PC-9 (cell line): ENCODE data around the gene PRLR. TPM values are rescaled to one million over a fixed set of nuclear protein-coding genes. Genes with fewer than 3 reads are reported as not detected.
"Not testable (repeated sequence)": the region's sequence is repeated elsewhere in the genome, so short reads cannot be mapped to it uniquely, and the experiment has no call there.

Experiments
- BruUV-seq: library from RNA; stranded (reverse); fragments of 400-500 nt; replicated peaks from 2 replicates; lab custom pipeline; 2021; lab: Mats Ljungman, UMichigan
- CTCF ChIA-PET: fragments of 300-600 bp; sonication (Branson Sonifier 250); formaldehyde crosslinking; loops from one replicate; lab custom pipeline; 2022; ENCODE audit warnings: antibody characterized with exemption; lab: Charles Lee
- POLR2A ChIA-PET: fragments of 300-600 bp; sonication (Branson Sonifier 250); formaldehyde crosslinking; loops from one replicate; lab custom pipeline; 2022; ENCODE audit warnings: antibody characterized with exemption; ENCODE audit not compliant: unreplicated experiment; lab: Charles Lee
- DNase-seq, 2 experiments: peaks; one replicate each; pipeline versions ENCODE4 v3.0.0 to v3.0.0-alpha.2; 2015 to 2022; ENCODE audit warnings: mixed read lengths in 1 of 2
- H2AFZ ChIP-seq: fragments of 200-600 bp; sonication (generic); 2 replicates; pipeline ENCODE4 v1.8.1; 2017; ENCODE audit warnings: antibody characterized with exemption
- H3F3A ChIP-seq: fragments of 200-600 bp; sonication (generic); 2 replicates; pipeline ENCODE4 v1.8.1; 2017; ENCODE audit warnings: antibody characterized with exemption, mild to moderate bottlenecking, low read depth; ENCODE audit not compliant: insufficient read depth
- H3K27ac ChIP-seq: fragments of 200-600 bp; sonication (generic); 2 replicates; pipeline ENCODE4 v1.6.1; 2016; ENCODE audit warnings: mixed run types
- H3K27me3 ChIP-seq: fragments of 200-600 bp; sonication (generic); 2 replicates; pipeline ENCODE4 v1.6.1; 2016; ENCODE audit warnings: low read depth, mixed run types; ENCODE audit not compliant: insufficient read depth
- H3K36me3 ChIP-seq: fragments of 200-600 bp; sonication (generic); 2 replicates; pipeline ENCODE4 v1.6.1; 2016; ENCODE audit warnings: low read depth, mixed run types
- H3K4me1 ChIP-seq: fragments of 200-600 bp; sonication (generic); replicated peaks from 2 replicates; pipeline ENCODE4 v1.6.1; 2016; ENCODE audit warnings: mixed run types; ENCODE audit not compliant: insufficient read depth
- H3K4me2 ChIP-seq: fragments of 200-600 bp; sonication (generic); 2 replicates; pipeline ENCODE4 v1.6.1; 2017; ENCODE audit warnings: mixed run types
- H3K4me3 ChIP-seq: fragments of 200-600 bp; sonication (generic); 2 replicates; pipeline ENCODE4 v1.6.1; 2016; ENCODE audit warnings: mixed run types
- H3K79me2 ChIP-seq: fragments of 200-600 bp; sonication (generic); 2 replicates; pipeline ENCODE4 v1.6.1; 2017; ENCODE audit warnings: low read depth, mixed run types
- H3K9me2 ChIP-seq: fragments of 200-600 bp; sonication (generic); 2 replicates; pipeline ENCODE4 v1.8.1; 2017; ENCODE audit warnings: mild to moderate bottlenecking; ENCODE audit not compliant: insufficient read depth
- H3K9me3 ChIP-seq: fragments of 200-600 bp; sonication (generic); 2 replicates; pipeline ENCODE4 v1.8.1; 2016; ENCODE audit warnings: low read depth; ENCODE audit not compliant: insufficient read depth
- H4K20me1 ChIP-seq: fragments of 200-600 bp; sonication (generic); 2 replicates; pipeline ENCODE4 v1.8.1; 2017; ENCODE audit not compliant: insufficient read depth
- CTCF ChIP-seq: fragments of 200-600 bp; sonication (generic); conservative IDR thresholded peaks from 2 replicates; pipeline ENCODE4 v1.6.1; 2017; ENCODE audit warnings: mixed run types, antibody characterized with exemption, mild to moderate bottlenecking, moderate library complexity
- EZH2 ChIP-seq: fragments of 200-600 bp; sonication (generic); IDR thresholded peaks from 2 replicates; pipeline ENCODE4 v1.8.0; 2017; ENCODE audit warnings: antibody characterized with exemption, low read depth
- intact Hi-C: fragments of 100-400 bp; cut with micrococcal nuclease; formaldehyde crosslinking; loops from one replicate; pipeline ENCODE4 v1.10.0; 2022; ENCODE audit not compliant: unreplicated experiment
- total RNA-seq: library from RNA; stranded (reverse); gene quantifications from 2 replicates; pipeline ENCODE4 v1.2.3, GENCODE V29; 2021

The PRLR gene
- total RNA-seq, 1 experiment from 2014 or later: not detected

- H3K27me3 ChIP-seq: peaks cover 87% of the 10 kb centered on the region
- BruUV-seq: no TSS peak
These were observed 37.8 kb downstream of the PRLR start for GRCh38 chr5:35192506-35192905.

GRCh38 chr5:35189801-35190200, 40.5 kb downstream of the PRLR start:
- H3K4me3 ChIP-seq, intact Hi-C loops, H4K20me1 ChIP-seq, H3K4me2 ChIP-seq, H3K9me3 ChIP-seq, DNase-seq, H3K36me3 ChIP-seq, BruUV-seq, H3K27ac ChIP-seq, H3K4me1 ChIP-seq, H3K79me2 ChIP-seq, H3K9me2 ChIP-seq, H2AFZ ChIP-seq, CTCF ChIA-PET, H3F3A ChIP-seq: not testable (repeated sequence)
- POLR2A ChIA-PET: interaction anchor here (0.6 kb wide), 1 partner anchor 354 kb away, joined by 4 read pairs; no protein-coding TSS in a partner anchor
- H3K27me3 ChIP-seq: peaks cover 90% of the 10 kb centered on the region

More at GRCh38 chr5:35192506-35192905, 37.8 kb downstream of the PRLR start:
- POLR2A ChIA-PET: no interaction called here
- Histone ChIP-seq H3K4me3 (no peak overlapping the region), H3K9me3 (no peaks in the 10 kb centered on the region), H3K4me2 (no peak overlapping the region), H3K79me2 (no peaks in the 10 kb centered on the region), H3F3A (no peaks in the 10 kb centered on the region), H2AFZ (no peak overlapping the region), H4K20me1 (no peaks in the 10 kb centered on the region), H3K27ac (no peak overlapping the region), H3K36me3 (no peaks in the 10 kb centered on the region), H3K9me2 (no peaks in the 10 kb centered on the region), H3K4me1 (no peaks in the 10 kb centered on the region)
- DNase-seq: no peak
- intact Hi-C loops: no loop called here
- no peak for TF ChIP-seq EZH2
- no peak for TF ChIP-seq CTCF
- CTCF ChIA-PET: no interaction called here

GRCh38 chr5:35188031-35188457, 42.2 kb downstream of the PRLR start:
- TF ChIP-seq CTCF: no peak
- no peak for TF ChIP-seq EZH2
- H3K79me2 ChIP-seq: no peaks in the 10 kb centered on the region
- no peak overlapping the region for H3K4me2 ChIP-seq
- CTCF ChIA-PET: no interaction called here
- H3K27ac ChIP-seq: no peak overlapping the region
- H2AFZ ChIP-seq: no peak overlapping the region
- H3K36me3 ChIP-seq: no peaks in the 10 kb centered on the region
- intact Hi-C loops: no loop called here
- H3K9me2 ChIP-seq: no peaks in the 10 kb centered on the region
- peaks cover 80% of the 10 kb centered on the region for H3K27me3 ChIP-seq
- H3K4me3 ChIP-seq: no peak overlapping the region
- H3K9me3 ChIP-seq: no peaks in the 10 kb centered on the region
- DNase-seq: no peak
- H3K4me1 ChIP-seq: no peaks in the 10 kb centered on the region
- no TSS peak for BruUV-seq
- H3F3A ChIP-seq: no peaks in the 10 kb centered on the region
- POLR2A ChIA-PET: interaction anchor here (0.6 kb wide), 1 partner anchor 52 kb away, joined by 20 read pairs; no protein-coding TSS in a partner anchor
- no peaks in the 10 kb centered on the region for H4K20me1 ChIP-seq

- H3K4me1 ChIP-seq, CTCF ChIA-PET, H3K4me2 ChIP-seq, H3K9me2 ChIP-seq, H2AFZ ChIP-seq, intact Hi-C loops, H3K9me3 ChIP-seq, H3K79me2 ChIP-seq, H3K4me3 ChIP-seq, H3K27ac ChIP-seq, DNase-seq, H3K36me3 ChIP-seq, BruUV-seq, H3F3A ChIP-seq, H4K20me1 ChIP-seq: not testable (repeated sequence)
- peaks cover 79% of the 10 kb centered on the region for H3K27me3 ChIP-seq
- POLR2A ChIA-PET: interaction anchor here (0.6 kb wide), 1 partner anchor 51 kb away, joined by 20 read pairs; no protein-coding TSS in a partner anchor
These were observed 42.7 kb downstream of the PRLR start for GRCh38 chr5:35187621-35188020.
